GM15510 (cell line): ENCODE data around the gene GRXCR1.

Experiments used
- POLR2A ChIP-seq: IDR thresholded peaks from 3 replicates; pipeline ENCODE4 v1.6.1; 2011; ENCODE audit warnings: borderline replicate concordance; ENCODE audit not compliant: insufficient read length; ENCODE audit errors: extremely low read depth

GRXCR1 gene

DNA sequence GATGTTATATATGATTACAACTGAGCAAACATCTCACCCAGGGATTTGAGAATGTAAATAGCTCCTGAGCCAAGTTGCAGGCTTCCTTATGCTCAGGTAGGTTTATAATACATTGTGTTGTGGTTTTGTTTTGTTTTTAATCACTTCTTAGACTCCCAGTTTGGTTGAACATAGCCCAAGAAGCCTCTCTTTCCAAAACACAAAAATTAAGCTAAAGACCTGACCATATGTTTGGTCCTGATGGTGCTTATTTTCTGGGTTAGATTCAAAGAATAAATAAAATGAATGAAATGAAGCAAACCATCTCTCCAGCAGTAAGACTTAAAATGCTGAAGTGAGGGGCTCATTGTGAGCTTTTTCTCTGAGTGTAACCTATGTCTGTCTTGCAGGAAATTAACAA is 93.5 kb downstream of the GRXCR1 start:
- TF ChIP-seq POLR2A = no peak

GRCh38 chr4:42995343-42995944 is 102.9 kb downstream of the GRXCR1 start:
- TF ChIP-seq POLR2A = no peak

DNA sequence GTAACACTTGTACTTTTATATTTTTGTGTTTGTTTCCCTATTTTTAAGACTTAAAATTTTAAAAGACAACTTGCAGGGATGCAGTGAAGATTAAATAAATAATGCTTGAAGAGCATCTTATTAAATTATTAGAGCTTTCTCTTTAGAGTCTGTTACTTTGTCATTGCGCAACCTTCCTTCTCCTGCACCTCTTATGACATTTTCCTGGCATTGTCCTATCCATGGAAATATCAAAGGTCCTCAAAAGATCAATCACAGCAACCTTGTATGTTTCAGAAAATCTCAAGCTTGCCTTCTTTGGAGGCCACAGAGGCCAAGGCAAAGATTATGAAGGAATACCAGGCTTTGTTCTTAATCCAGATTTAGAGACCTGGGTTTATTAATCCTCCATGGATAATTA is 116.3 kb downstream of the GRXCR1 start:
- TF ChIP-seq POLR2A = no peak

DNA sequence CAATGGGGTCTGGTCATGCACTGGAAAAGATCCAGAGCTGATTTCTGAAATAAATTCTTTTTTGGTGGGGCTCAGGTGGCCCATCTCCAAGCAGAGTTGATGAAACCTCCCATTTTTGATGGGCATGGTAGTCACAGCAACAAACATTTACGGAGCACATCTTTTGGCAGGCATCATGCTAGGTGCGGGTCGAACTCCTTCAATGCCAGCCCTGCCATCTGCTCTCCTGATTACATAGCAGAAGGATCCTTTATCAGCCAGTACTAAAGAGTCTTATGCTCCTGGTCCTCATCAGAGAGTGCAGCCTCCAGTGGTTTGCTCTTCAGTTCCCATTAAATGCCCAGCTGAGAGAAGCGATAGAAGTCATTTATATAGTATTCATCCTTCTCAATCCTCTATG is 121.7 kb downstream of the GRXCR1 start:
- TF ChIP-seq POLR2A = no peak

DNA sequence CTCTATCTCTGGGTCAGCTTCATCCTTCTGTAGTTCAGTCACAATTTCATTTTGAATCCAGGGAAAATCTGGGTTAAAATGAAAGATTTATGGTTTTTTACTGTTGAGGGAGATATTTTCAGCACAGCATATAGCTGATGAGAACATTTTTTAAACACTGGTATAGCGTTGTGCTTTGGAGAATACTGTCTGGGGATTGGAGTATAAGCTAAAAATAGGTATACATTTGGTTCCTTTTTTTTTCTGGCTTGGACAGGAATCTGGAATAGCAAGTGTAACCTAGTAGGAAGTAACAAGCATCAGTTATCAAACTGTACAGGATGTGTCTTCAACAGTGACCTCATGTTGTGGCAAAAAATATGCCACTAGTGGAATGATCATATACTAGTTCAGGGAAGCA is 149.1 kb downstream of the GRXCR1 start:
- no peak for TF ChIP-seq POLR2A

DNA sequence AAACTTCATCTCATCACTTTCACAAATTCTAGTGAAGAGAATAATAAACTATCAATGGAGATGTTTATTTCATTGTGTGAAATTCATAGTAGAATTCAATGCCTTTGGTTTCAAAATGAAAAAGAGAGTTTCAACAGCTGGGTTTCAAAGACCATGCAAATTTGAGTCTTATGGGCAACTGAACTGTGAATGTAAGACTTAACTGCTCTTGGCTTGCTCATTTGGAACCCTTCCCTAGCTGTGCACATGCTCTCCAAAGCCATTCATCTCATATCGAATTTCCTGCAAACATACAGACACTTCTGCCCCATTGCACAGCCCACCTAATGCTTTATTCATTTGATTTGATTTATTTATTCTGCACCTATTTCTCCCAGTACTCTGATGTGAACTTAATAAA is 154.5 kb downstream of the GRXCR1 start:
- no peak for TF ChIP-seq POLR2A

GRCh38 chr4:43048570-43048969 is 156.1 kb downstream of the GRXCR1 start:
- TF ChIP-seq POLR2A = no peak

DNA sequence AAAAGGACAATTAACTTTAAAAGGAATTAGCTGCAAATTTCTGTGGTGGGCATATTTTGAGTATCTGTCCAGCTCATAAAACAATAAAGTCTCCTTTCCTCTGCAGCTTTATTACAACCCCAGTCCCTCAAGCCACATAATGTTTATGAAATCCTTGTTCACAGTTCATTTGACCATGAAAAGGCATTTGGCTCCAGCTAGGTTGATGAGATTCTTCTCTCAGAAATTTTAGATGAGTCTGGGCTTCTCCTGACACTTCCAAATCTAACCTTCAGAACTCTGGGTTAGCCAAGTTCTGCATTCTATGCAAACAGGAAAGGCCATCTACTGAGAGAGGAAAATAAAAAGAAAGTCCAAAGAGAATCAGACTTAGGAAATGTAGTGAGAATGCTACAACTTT is 156.8 kb downstream of the GRXCR1 start:
- TF ChIP-seq POLR2A = no peak

DNA sequence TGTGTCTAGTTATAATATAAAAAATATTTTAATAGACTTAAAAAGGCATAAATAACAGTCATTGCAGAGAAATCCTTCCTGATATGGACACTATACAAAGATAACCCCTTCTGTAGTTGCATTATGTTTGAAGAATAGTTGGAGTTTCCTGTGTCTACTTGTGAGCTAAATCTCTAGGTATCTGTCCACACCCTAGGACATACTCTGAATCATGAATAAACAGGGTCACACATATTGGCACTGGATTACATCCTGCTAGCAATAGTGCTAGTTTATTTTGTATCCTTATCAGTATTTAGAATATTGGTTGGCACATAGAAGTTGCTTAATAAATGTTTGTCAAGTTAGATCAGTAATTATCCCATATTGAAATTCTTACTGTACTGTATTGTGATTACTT is 173.9 kb downstream of the GRXCR1 start:
- no peak for TF ChIP-seq POLR2A

DNA sequence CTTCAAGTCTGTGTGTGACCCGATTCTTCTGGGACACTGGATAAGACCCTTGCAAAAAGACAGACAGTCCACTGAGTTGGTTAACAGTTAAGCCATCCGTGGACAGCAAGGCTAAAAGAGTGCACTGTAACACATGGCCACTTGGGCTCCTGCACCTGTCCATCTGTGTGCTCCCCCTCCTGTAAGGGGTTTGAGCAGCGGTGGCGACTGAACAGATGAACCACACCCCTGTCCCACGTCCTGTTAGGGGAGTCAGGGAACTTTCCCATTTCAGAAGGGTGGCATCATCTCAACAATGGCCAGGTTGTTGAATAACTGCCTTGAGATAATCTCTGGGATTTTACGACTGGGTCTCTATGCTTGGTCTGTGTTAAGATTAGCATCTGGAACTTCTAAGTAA is 178.6 kb downstream of the GRXCR1 start:
- no peak for TF ChIP-seq POLR2A
